SK-N-SH (cell line): ENCODE data around the gene ZDBF2. TPM values are rescaled to one million over a fixed set of nuclear protein-coding genes. Genes with fewer than 3 reads are reported as not detected.
"Not testable (repeated sequence)": the region's sequence is repeated elsewhere in the genome, so short reads cannot be mapped to it uniquely, and the experiment has no call there.

Experiments used
- CTCF ChIA-PET: fragments of 300-600, 350-600 bp; formaldehyde crosslinking; extraction: SDS; loops from one replicate; lab custom pipeline; 2021; lab: Yijun Ruan, JAX
- POLR2A ChIA-PET: fragments of 350-600 bp; sonication (Branson Sonifier 250); formaldehyde crosslinking; extraction: SDS; loops from one replicate; lab custom pipeline; 2020; ENCODE audit warnings: antibody characterized with exemption, inconsistent platforms; lab: Yijun Ruan, JAX
- DNase-seq: peaks from one replicate; pipeline ENCODE4 v3.0.0; 2012
- H2AFZ ChIP-seq: fragments of 200-600 bp; sonication (generic); 2 replicates; pipeline ENCODE4 v1.8.1; 2016; ENCODE audit warnings: antibody characterized with exemption, mild to moderate bottlenecking, low read depth
- H3F3A ChIP-seq: fragments of 200-600 bp; sonication (generic); replicated peaks from 2 replicates; pipeline ENCODE3; 2016; ENCODE audit warnings: antibody characterized with exemption, mild to moderate bottlenecking; ENCODE audit not compliant: insufficient read depth
- H3K27ac ChIP-seq, 2 experiments: fragments of 200-500 bp in 1 of 2; fragments of 200-600 bp in 1 of 2; sonication (Bioruptor generic) in 1 of 2; sonication (generic), shearing (Covaris generic) in 1 of 2; 2 replicates each; pipeline versions ENCODE4 v1.5.1 to v1.6.1; 2014 to 2016; ENCODE audit warnings: low read depth in 2 of 2, inconsistent platforms in 1 of 2, low read length in 1 of 2, mild to moderate bottlenecking in 1 of 2, mixed read lengths in 1 of 2
- H3K27me3 ChIP-seq: fragments of 200-600 bp; sonication (generic), shearing (Covaris generic); 2 replicates; pipeline ENCODE4 v1.6.1; 2016; ENCODE audit warnings: mixed run types; ENCODE audit not compliant: insufficient read depth
- H3K36me3 ChIP-seq, 2 experiments: fragments of 200-500 bp in 1 of 2; fragments of 200-600 bp in 1 of 2; sonication (Bioruptor generic) in 1 of 2; sonication (generic) in 1 of 2; replicated peaks in 1 of 2; 2 replicates each; pipeline versions ENCODE3 to v1.5.1; 2014 to 2016; ENCODE audit warnings: low read length in 1 of 2, mild to moderate bottlenecking in 1 of 2; ENCODE audit not compliant: insufficient read depth in 2 of 2, control insufficient read depth in 1 of 2
- H3K4me1 ChIP-seq, 2 experiments: fragments of 200-500 bp in 1 of 2; fragments of 200-600 bp in 1 of 2; sonication (Bioruptor generic) in 1 of 2; sonication (generic), shearing (Covaris generic) in 1 of 2; 2 replicates each; pipeline versions ENCODE4 v1.5.1 to v1.6.1; 2014 to 2016; ENCODE audit warnings: low read depth in 1 of 2, low read length in 1 of 2, mixed run types in 1 of 2; ENCODE audit not compliant: insufficient read depth in 2 of 2, control insufficient read depth in 1 of 2
- H3K4me2 ChIP-seq: fragments of 200-600 bp; sonication (generic), shearing (Covaris generic); 2 replicates; pipeline ENCODE4 v1.6.1; 2017; ENCODE audit warnings: mixed run types
- H3K4me3 ChIP-seq, 2 experiments: fragments of 200-500 bp in 1 of 2; fragments of 200-600 bp in 1 of 2; sonication (Bioruptor generic) in 1 of 2; sonication (generic), shearing (Covaris generic) in 1 of 2; 2 replicates each; pipeline versions ENCODE4 v1.5.1 to v1.8.1; 2014 to 2016; ENCODE audit warnings: low read depth in 2 of 2, inconsistent platforms in 1 of 2, low read length in 1 of 2, mild to moderate bottlenecking in 1 of 2, mixed read lengths in 1 of 2, moderate library complexity in 1 of 2
- H3K79me2 ChIP-seq: fragments of 200-600 bp; sonication (generic); 2 replicates; pipeline ENCODE4 v1.8.1; 2017; ENCODE audit warnings: mild to moderate bottlenecking; ENCODE audit not compliant: insufficient read depth
- H3K9ac ChIP-seq: fragments of 200-600 bp; sonication (generic); 2 replicates; pipeline ENCODE4 v1.6.1; 2017; ENCODE audit warnings: mixed run types
- H3K9me2 ChIP-seq: fragments of 200-600 bp; sonication (generic); 2 replicates; pipeline ENCODE4 v1.6.1; 2017; ENCODE audit warnings: mixed run types
- H3K9me3 ChIP-seq: fragments of 200-600 bp; sonication (generic); 2 replicates; pipeline ENCODE4 v1.6.1; 2017; ENCODE audit warnings: mixed run types, mild to moderate bottlenecking, moderate library complexity
- H4K20me1 ChIP-seq: fragments of 200-600 bp; sonication (generic); 2 replicates; pipeline ENCODE4 v1.6.1; 2017; ENCODE audit warnings: mild to moderate bottlenecking, mixed run types; ENCODE audit not compliant: insufficient read depth
- CHD2 ChIP-seq: fragments of 150-350 bp; IDR thresholded peaks from 2 replicates; pipeline ENCODE4 v1.6.1; 2018; ENCODE audit warnings: low read length; ENCODE audit not compliant: partially characterized antibody
- ELF1 ChIP-seq: IDR thresholded peaks from 2 replicates; pipeline ENCODE4 v1.4.0; 2012
- EP300 ChIP-seq, 2 experiments: IDR thresholded peaks; 2 replicates each; pipeline versions ENCODE4 v1.4.0 to v1.6.1; 2012; ENCODE audit warnings: borderline replicate concordance in 1 of 2, low read depth in 1 of 2, low read length in 1 of 2
- FOXJ3 ChIP-seq: sonication (generic); formaldehyde crosslinking; IDR thresholded peaks from 2 replicates; pipeline ENCODE4 v1.5.1; 2020; ENCODE audit warnings: mild to moderate bottlenecking, missing genetic modification reagents
- GABPA ChIP-seq: IDR thresholded peaks from 2 replicates; pipeline ENCODE4 v1.4.0; 2012; ENCODE audit warnings: low read depth, mild to moderate bottlenecking
- GATA2 ChIP-seq: sonication (generic); formaldehyde crosslinking; IDR thresholded peaks from 2 replicates; pipeline ENCODE4 v1.5.0; 2020; ENCODE audit warnings: mild to moderate bottlenecking, missing genetic modification reagents
- JUND ChIP-seq: IDR thresholded peaks from 2 replicates; pipeline ENCODE4 v1.4.0; 2012
- POLR2AphosphoS5 ChIP-seq: IDR thresholded peaks from 2 replicates; pipeline ENCODE4 v1.6.1; 2012; ENCODE audit warnings: low read depth, low read length
- RAD21 ChIP-seq: IDR thresholded peaks from 2 replicates; pipeline ENCODE4 v1.6.1; 2012; ENCODE audit warnings: mild to moderate bottlenecking, low read length
- RXRA ChIP-seq: IDR thresholded peaks from 2 replicates; pipeline ENCODE4 v1.4.0; 2012; ENCODE audit warnings: low read depth, mild to moderate bottlenecking, borderline replicate concordance
- YY1 ChIP-seq: IDR thresholded peaks from 2 replicates; pipeline ENCODE4 v1.4.0; 2012; ENCODE audit warnings: low read depth, mild to moderate bottlenecking
- WGBS: methylation state at CpG from one replicate; pipeline ENCODE4 v1.1.6; 2017; ENCODE audit warnings: low lambda C conversion rate; 5-methylcytosine and 5-hydroxymethylcytosine counted together
- polyA plus RNA-seq, 3 experiments: library from polyadenylated mRNA; depleted of rRNA; stranded (reverse); fragments of >200 nt; gene quantifications; 2 replicates each; pipeline ENCODE4 v1.2.3, GENCODE V29; 2012
- TF ChIP-seq, protein P1 (sequence below): IDR thresholded peaks from 2 replicates; pipeline ENCODE4 v1.4.0; 2012; ENCODE audit warnings: low read depth, borderline replicate concordance

Gene ZDBF2
- polyA plus RNA-seq, 1 of the 3 experiments (the other 2 are of a cell fraction), result 1.4 TPM

DNA sequence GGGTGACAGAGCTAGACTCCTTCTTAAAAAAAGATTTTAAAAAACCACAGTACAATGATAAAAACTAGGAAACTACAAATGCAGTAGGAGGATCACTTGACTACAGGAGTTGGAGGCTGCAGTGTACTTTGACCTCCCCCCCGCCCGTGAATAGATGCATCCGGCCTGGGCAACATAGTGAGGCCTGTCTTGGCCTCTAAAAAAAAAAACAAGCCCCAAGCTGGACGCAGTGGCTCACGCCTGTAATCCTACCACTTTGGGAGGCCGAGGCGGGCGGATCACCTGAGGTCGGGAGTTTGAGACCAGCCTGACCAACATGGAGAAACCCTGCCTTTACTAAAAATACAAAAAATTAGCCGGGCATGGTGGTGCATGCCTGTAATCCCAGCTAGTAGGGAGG lies 25.1 kb downstream of the ZDBF2 start:
- POLR2A ChIA-PET, H3K9me2 ChIP-seq, H3K4me2 ChIP-seq, H3K4me1 ChIP-seq, H2AFZ ChIP-seq, H3K4me3 ChIP-seq, H3K27me3 ChIP-seq, H3K79me2 ChIP-seq, H3K27ac ChIP-seq, DNase-seq, H3F3A ChIP-seq, H3K9me3 ChIP-seq, H3K9ac ChIP-seq, H4K20me1 ChIP-seq: not testable (repeated sequence)
- 88% methylated on average over 10 of the region's 10 CpGs for WGBS
- CTCF ChIA-PET, result interaction anchor here (0.7 kb wide), 1 partner anchor 777 kb away, joined by 3 read pairs; no protein-coding TSS in a partner anchor
- H3K36me3 ChIP-seq, result peaks cover 5 to 13% of the 10 kb centered on the region in 2 experiments

DNA sequence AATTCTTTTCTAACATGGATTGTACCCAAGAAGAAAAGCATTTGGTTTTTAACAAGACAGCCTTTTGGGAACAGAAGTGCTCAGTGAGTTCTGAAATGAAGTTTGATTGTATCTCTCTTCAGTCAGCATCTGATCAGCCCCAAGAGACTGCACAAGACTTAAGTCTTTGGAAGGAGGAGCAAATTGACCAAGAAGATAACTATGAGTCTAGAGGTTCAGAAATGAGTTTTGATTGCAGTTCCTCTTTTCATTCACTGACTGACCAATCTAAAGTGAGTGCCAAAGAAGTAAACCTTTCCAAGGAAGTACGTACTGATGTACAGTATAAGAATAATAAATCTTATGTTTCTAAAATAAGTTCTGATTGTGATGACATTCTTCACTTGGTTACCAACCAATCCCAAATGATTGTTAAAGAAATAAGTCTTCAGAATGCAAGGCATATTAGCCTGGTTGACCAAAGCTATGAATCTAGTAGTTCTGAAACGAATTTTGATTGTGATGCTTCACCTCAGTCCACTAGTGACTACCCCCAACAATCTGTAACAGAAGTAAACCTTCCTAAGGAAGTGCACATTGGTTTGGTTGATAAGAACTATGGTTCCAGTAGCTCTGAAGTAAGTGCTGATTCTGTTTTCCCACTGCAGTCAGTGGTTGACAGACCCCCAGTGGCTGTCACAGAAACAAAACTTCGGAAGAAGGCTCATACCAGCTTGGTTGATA lies 31.2 kb downstream of the ZDBF2 start:
- H3K79me2 ChIP-seq, result no peaks in the 10 kb centered on the region
- TF ChIP-seq EP300 (IDR thresholded peaks at IDR 0.05; ENCODE audit: borderline replicate concordance in 1 of 2, low read depth in 1 of 2, low read length in 1 of 2), result no peak
- no peak for TF ChIP-seq JUND
- no peak for TF ChIP-seq RAD21
- TF ChIP-seq, protein P1, sequence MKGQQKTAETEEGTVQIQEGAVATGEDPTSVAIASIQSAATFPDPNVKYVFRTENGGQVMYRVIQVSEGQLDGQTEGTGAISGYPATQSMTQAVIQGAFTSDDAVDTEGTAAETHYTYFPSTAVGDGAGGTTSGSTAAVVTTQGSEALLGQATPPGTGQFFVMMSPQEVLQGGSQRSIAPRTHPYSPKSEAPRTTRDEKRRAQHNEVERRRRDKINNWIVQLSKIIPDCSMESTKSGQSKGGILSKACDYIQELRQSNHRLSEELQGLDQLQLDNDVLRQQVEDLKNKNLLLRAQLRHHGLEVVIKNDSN, result no peak
- TF ChIP-seq YY1, result no peak
- no peak for TF ChIP-seq GABPA
- TF ChIP-seq POLR2AphosphoS5, result no peak
- TF ChIP-seq CHD2, result no peak
- TF ChIP-seq RXRA, result no peak
- no peak overlapping the region for H3K4me2 ChIP-seq
- no peaks in the 10 kb centered on the region for H4K20me1 ChIP-seq
- ChIA-PET POLR2A (no interaction called here), CTCF (interaction anchor here (0.6 to 1.0 kb wide), 2 partner anchors 12 to 1671 kb away, joined by 3 read pairs; no protein-coding TSS in a partner anchor)
- H3F3A ChIP-seq, result no peaks in the 10 kb centered on the region
- H3K9ac ChIP-seq, result no peak overlapping the region
- no peaks in the 10 kb centered on the region for H3K4me1 ChIP-seq
- H3K9me2 ChIP-seq, result no peaks in the 10 kb centered on the region
- H3K27me3 ChIP-seq, result no peaks in the 10 kb centered on the region
- peaks cover 13 to 24% of the 10 kb centered on the region in 2 experiments for H3K36me3 ChIP-seq
- no peak overlapping the region for H3K4me3 ChIP-seq
- no peak overlapping the region for H3K27ac ChIP-seq
- H3K9me3 ChIP-seq, result no peaks in the 10 kb centered on the region
- no peak overlapping the region for H2AFZ ChIP-seq
- DNase-seq, result no peak
- WGBS, result 36% methylated on average over 3 of the region's 3 CpGs

DNA sequence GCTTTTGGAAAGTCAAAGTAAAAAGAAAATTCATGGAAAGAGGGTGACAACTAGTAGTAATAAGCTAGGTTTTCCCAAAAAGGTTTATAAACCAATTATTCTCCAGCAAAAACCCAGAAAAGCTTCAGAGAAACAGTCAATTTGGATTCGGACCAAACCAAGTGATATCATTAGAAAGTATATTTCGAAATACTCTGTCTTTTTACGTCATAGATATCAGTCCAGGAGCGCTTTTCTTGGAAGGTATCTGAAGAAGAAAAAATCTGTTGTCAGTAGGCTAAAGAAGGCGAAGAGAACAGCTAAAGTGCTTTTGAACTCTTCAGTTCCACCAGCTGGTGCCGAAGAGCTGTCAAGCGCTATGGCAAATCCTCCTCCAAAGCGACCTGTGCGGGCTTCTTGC lies 36.6 kb downstream of the ZDBF2 start:
- H3K9me2 ChIP-seq, result no peaks in the 10 kb centered on the region; the same call in 1 of the 2 replicates
- no peak overlapping the region for H3K4me2 ChIP-seq
- H3K79me2 ChIP-seq, result no peaks in the 10 kb centered on the region
- no peak overlapping the region for H3K9ac ChIP-seq
- TF ChIP-seq FOXJ3 (CRISPR knock-in tag) (no peak), ELF1 (no peak), GATA2 (CRISPR knock-in tag) (no peak), EP300 (IDR thresholded peaks at IDR 0.05; ENCODE audit: borderline replicate concordance in 1 of 2, low read depth in 1 of 2, low read length in 1 of 2) (no peak)
- H3K4me3 ChIP-seq, result no peak overlapping the region
- POLR2A ChIA-PET, result interaction anchor here (0.6 kb wide), 1 partner anchor 76 kb away, joined by 3 read pairs; no protein-coding TSS in a partner anchor
- no peaks in the 10 kb centered on the region for H3F3A ChIP-seq
- H3K27ac ChIP-seq, result no peak overlapping the region
- no peaks in the 10 kb centered on the region for H3K27me3 ChIP-seq
- CTCF ChIA-PET, result no interaction called here
- H3K36me3 ChIP-seq, result peaks cover 4 to 5% of the 10 kb centered on the region in 2 experiments
- WGBS, result 61% methylated on average over 9 of the region's 9 CpGs
- DNase-seq, result no peak
- no peak overlapping the region for H2AFZ ChIP-seq
- no peaks in the 10 kb centered on the region for H3K9me3 ChIP-seq
- H4K20me1 ChIP-seq, result no peaks in the 10 kb centered on the region
- H3K4me1 ChIP-seq, result no peaks in the 10 kb centered on the region
